Limb (tissue), 2 donors: ENCODE results near the gene PGP.
A peak's percentile ranks its signal among the peaks of the same experiment; 100 is the strongest.
"Not testable (repeated sequence)": the region's sequence is repeated elsewhere in the genome, so short reads cannot be mapped to it uniquely, and the experiment has no call there.

Experiments used
- DNase-seq, 2 donors: peaks; one replicate each; pipeline ENCODE4 v3.0.0-alpha.2; 2016; ENCODE audit errors: extremely low spot score in 2 of 2

The PGP gene, protein sequence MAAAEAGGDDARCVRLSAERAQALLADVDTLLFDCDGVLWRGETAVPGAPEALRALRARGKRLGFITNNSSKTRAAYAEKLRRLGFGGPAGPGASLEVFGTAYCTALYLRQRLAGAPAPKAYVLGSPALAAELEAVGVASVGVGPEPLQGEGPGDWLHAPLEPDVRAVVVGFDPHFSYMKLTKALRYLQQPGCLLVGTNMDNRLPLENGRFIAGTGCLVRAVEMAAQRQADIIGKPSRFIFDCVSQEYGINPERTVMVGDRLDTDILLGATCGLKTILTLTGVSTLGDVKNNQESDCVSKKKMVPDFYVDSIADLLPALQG

DNA sequence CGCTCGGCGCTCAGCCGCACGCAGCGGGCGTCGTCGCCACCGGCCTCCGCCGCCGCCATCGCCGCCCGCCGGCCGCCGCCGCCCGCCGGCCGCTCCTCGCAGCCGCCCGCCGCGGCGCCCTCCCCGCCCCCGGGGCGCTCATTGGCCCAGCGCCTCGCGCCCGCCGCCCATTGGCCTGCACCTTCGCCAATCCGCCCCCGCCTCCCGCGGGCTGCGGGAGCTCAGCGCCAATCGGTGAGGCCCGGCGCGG, at the start of gene PGP:
Gene PGP (minus strand): TSS at position 122 of the 250 bp plus-strand sequence. CDS start 63 bp downstream, at position 59.
- DNase-seq: no peak

DNA sequence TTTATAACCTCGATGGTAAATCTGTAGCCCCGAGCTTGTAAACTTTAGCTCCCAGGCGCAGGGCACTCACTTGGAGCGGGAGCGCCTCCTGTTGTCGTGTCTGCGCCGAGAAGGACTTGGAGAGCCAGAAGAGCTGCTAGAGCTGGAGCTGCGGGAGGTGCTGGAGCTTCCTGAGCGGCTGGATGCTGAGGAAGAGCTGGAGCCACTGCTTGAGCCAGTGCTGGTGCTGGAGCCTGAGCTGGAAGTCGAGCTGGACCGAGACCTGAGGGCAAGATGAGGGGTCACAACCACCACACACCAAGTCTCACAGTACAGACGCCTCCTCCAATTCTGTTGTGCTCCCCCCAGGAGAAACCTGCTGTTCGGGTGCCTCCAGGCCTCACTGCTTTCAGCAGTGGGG, 48.4 kb upstream of the PGP start:
- not testable (repeated sequence) for DNase-seq

DNA sequence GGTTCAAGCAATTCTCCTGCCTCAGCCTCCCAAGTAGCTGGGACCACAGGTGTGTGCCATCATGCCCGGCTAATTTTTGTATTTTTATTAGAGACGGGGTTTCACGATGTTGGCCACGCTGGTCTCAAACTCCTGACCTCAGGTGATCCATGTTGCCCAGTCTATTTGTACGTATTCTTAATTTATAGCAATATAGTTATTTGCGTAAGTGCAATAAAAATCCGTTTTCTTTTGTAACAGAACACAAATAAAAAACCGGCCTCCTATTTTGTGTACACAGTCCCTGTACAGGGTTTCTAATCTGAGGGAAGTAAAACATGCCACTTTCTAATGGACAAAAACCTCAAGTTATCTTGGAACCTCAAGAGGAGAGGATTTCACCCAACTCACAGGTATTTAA, 45.6 kb upstream of the PGP start:
- DNase-seq: no peak

DNA sequence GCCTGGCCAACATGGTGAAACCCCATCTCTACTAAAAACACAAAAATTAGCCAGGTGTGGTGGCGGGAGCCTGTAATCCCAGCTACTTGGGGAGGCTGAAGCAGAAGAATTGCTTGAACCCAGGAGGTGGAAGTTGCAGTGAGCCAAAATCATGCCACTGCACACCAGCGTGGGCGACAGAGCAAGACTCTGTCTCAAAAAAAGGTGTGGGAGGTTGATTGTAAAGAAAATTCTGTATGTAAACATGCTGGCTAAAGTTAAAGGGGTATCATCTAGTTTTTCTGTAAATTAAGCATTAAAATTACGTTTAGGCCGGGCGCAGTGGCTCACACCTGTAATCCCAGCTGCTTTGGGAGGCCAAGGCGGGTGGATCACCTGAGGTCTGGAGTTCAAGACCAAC, 43.9 kb upstream of the PGP start:
- DNase-seq: not testable (repeated sequence)

DNA sequence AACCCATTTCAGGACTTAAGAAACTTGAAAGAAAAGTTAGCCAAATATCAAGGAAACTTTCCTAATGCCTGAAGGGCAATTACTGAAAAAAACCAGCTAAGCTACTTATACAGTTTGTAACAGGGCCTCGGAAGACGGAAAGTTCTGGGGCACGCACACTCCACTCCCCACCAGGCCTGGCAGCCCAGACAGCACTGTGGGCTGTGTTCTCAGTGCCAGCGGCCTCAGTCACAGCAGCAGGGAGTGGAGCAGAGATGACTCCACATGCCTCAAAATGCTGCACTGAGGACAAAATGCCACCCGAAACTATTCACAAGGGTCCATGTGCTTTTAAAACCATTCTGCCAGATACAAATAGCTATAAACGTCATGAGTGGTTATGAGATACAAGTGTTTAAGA, 43.1 kb upstream of the PGP start:
- DNase-seq: no peak

DNA sequence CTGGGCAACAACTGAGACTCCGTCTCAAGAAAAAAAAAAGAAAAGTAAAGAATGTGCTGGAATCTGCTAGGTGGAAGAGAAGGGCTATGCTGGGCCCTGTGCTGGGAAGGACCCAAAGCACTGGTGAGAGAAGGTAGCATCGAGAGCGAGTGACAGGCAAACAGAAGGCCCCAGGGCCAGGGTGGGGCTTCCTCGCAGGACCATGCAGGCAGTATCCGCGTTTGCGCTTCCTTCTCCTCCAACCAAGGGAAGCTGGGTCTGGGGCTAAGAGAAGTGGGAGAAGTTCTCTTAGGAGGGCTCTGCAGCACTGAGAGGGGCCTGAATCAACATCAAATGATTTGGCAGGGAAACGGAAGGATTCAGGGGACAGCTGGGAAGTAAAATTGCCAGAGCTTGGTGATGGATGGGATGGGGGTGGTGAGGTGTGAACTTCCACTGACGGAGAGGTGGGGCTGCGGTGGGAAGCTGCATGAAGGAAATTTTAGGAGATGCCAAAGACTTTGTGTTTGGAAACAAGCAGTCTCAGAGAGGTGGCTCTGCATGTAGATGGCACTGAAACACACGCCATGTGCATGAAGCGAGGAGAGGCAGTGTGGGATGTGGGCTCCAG, 42.0 kb upstream of the PGP start:
- DNase-seq: no peak

DNA sequence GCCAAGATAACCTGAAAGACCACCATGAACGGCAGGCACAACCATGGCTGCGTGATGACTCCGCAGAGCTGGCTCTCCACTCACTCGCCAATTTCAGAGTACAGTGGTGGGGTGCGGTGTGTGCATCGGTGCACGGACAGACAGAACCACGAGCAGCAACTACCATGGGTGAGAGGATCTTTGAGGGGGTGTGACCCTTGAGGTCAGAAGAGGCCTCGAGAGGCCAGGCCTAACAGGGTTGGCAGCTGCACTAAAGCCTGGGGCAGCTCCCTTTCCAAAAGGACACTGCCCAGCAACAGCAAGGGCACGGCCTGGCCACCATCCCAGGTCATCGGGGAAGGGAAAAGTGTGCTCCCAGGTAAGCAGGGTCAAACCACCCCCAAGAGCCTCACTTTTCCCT, 38.7 kb upstream of the PGP start:
- DNase-seq: no peak

DNA sequence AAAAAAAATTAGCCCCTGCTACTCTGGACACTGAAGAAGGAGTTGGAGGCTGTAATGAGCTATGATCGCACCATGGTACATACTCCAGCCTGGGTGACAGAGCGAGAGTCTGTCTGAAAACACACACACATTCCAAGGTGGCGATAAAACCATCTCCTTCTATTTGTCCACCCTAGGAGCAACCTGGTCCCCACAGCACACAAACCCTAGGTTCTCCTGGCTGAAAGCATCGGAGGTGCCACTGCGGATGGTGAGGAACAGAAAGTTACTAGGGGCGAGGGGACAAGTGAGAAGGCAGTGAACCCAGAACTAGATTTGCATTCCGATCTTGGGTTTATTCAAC, 38.1 kb upstream of the PGP start:
- no peak for DNase-seq

DNA sequence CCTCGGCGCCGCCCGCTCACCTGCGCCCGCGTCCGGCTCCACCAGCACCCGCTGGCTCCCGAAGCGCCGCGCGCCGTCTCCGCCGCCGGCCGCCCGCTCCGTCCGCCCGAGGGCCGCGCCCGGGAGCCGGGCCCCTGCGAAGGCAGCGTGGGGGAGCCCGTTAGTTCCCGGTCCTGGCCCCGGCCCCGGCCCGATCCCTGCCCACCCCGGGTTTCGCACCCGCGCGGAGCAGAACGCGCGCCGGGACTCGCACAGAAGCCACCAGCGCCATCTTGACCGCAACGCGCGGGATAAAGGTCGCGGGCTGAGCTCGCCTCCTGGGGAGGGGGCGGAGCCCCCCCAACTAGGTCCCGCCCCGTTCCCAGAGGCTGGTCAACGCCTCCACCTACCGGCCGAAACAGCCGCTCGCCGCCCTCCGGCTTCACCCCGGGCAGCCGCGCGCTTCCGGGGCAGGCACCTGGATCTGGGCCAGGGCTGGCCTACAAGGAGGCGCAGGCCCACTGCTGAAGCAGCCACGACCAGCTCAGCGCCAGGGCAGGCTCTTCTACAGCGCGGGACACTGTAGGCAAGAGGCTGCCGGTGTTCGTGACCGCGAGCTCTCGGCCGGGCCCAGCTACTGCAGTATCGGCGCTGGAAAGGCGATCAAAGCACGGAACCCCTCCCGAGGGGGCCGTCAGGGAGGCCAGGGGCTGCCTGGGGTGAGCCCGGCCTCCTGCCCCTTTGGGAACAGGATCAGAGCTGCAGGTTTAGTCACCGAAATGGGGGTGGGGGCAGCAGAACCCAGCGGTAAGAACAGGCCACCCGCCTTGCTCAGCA, 36.9 kb upstream of the PGP start, which contains the start of gene ECI1:
Gene ECI1 (minus strand): TSS at position 292 of the 816 bp plus-strand sequence. CDS start 21 bp downstream, at position 271.
- peak; percentile 90 to 93 for DNase-seq

DNA sequence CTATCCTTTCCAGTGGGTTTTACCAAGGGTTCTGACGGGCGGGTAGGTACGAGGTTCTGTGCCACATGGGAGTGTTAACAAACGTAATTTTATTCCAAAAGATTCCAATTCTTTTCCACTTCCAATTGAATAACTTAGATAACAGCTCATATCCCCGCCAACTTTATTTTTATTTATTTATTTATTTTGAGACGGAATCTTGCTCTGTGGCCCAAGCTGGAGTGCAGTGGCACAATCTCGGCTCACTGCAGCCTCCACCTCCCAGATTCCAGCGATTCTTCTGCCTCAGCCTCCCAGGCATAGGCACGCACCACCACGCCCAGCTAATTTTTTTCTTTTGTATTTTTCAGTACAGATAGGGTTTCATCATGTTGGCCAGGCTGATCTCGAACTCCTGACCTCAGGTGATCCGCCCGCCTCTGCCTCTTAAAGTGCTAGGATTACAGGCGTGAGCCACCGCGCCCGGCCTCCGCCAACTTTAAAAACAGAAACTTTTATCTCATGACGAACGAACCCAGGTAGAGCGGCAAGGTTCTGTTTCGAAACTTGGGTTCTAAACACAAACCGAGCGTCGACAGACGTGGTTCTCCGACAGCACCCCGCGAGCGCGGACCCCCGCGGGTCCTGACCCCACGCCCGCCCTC, 36.1 kb upstream of the PGP start:
- no peak for DNase-seq

DNA sequence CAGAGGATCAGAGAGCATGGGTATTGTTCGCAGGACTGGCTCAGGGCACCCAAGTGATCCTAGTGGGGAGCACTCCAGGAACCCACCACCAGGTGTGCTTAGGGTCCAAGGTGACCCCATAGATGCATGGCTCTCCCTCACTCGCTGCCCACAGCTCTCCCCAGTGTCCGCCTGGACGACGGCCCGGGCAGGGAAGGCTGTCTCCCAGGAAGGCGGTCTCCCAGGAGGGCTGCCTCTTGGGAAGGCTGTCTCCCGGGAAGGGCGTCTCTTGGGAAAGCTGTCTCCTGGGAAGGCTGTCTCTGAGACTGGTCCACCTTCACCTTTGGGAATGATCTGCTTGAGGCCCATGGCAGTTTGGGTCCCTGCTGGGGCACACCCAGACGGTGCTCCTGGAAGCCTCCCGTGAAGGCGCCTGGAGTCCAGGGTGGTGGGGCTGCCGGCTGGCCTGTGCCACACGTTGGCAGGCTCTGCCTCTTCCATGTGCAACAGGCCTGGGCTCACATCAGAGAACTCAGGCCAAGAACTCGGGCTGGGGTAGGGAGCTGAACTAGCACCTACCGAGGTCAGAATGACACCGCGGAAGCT, 31.8 kb upstream of the PGP start:
- no peak for DNase-seq

DNA sequence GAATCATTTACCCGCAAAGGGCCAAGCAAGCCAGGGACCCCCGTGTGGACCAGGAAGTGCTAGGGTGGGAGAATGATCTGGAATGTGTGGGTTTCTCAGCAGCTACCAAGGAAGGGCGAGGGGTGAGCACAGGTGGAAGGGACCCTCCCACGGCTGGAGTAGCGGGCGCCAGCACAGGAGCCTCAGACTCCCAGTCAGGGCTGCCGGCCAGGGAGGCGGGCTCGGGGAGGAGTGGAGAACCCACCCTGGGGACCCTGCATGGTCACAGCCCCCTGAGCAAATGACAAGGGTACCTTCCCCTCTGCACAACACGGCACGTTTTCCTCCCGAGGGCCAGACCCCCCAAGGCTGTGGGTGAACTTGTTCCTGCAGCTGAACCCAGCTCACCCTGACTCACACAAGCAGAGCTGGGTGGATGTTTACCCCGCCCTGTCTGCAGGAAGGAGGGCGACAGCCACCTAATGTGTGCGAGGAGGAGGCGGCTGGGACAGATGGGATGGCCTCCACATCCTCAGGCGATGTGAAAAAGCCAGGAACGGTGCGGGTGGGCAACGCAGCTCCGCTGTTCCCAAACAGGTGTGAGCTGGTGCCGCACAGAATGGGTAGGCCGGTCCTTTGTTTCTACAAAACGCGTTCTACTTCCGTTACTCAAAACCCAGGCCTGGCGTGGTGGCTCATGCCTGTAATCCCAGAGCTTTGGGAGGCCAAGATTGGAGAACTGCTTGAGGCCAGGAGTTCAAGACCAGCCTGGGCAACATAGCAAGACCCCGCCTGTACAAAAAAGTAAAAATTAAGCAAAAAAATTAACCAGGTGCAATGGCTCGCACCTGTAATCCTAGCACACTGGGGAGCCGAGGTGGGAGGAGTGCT, 30.5 kb upstream of the PGP start:
- DNase-seq: no peak

DNA sequence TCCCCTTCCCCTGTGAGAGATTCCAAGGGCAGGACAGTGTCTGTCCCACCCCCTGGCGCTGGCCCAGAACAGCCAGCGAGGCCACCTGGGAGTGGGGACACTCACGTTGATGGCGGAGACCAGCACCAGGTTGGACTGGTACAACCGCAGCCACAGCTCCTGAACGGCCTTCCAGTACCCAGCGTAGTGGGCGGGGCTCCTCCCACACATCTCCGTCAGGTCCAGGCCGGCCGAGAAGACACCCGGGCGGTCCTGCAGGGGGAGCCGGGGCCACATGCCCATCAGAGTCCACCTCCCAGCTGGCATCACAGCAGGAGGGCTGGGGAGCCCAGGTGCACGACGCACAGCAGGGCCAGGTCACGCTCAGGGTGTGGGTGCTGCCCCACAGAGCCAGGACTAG, 29.7 kb upstream of the PGP start:
- DNase-seq: no peak

DNA sequence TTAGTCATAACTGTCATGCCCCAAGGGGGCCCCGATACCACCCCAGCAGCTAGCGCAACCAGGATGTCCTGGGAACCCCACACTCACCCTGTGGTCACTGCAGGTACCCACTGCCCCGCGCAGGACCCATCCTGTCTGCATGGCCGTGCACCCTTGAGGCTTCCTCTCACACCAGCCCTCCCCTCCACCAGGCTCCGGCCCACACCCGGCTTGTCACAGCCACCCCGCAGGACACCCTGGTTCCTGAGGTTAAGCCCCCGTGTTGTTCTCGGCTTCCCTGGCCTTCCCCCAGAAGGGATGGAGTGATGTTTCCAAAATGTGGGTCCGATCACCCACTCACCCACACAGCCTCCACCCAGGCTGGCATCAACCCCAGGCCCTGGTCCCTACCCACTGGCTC, 29.1 kb upstream of the PGP start:
- DNase-seq: no peak

DNA sequence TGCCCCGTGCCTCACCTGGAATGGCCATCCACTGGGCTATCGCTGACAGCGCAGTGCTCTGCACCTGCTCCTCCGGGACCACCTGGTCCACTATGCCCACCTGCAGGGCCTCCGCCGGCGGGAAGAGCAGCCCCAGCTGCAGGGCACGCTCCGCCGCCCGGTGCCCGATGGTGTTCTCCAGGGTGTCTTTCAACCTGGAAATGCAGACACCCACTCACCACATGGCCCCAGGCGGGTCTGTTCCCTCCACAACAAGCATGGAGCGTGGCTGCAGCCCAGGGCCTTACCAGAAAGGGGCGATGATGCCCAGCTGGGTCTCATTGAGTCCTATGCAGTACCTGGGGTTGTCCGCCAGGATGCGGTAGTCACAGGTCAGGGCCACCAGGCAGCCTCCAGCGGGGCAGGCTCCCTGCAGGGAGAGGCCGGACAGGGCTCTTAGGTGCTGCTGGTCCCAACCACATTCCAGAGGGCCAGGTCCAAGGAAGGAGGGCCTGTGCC, 28.4 kb upstream of the PGP start:
- DNase-seq: no peak

DNA sequence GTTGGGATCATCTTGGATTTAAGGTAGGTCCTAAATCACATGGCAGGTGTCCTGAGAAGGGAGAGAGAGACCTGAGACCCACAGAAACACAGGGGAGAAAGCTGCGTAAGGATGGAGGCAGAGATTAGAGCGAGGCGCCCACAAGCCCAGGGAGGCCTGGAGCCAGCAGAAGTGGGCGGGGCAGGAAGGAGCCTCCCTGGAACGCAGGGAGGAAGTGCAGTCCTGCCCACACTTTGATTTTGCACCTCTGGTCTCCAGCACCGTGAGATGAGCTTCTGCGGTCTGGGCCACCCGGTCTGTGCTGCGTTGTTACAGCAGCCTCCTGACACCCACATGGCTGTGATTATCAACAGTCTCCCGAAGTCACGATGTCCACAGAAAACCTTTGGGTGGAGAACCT, 28.0 kb upstream of the PGP start:
- no peak for DNase-seq

DNA sequence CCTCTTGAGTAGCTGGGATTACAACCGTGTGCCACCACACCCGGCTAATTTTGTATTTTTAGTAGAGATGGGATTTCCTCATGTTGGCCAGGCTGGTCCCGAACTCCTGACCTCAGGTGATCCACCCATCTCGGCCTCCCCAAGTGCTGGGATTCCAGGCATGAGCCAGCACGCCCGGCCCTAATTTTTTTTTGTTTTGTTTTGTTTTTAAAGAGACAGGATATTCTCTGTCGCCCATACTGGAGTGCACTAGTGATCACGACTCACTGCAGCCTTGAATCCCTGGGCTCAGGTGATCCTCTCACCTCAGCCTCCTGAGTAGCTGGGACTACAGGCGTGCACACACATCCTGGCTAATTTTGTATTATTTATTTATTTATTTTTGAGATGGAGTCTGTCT, 25.7 kb upstream of the PGP start:
- not testable (repeated sequence) for DNase-seq

DNA sequence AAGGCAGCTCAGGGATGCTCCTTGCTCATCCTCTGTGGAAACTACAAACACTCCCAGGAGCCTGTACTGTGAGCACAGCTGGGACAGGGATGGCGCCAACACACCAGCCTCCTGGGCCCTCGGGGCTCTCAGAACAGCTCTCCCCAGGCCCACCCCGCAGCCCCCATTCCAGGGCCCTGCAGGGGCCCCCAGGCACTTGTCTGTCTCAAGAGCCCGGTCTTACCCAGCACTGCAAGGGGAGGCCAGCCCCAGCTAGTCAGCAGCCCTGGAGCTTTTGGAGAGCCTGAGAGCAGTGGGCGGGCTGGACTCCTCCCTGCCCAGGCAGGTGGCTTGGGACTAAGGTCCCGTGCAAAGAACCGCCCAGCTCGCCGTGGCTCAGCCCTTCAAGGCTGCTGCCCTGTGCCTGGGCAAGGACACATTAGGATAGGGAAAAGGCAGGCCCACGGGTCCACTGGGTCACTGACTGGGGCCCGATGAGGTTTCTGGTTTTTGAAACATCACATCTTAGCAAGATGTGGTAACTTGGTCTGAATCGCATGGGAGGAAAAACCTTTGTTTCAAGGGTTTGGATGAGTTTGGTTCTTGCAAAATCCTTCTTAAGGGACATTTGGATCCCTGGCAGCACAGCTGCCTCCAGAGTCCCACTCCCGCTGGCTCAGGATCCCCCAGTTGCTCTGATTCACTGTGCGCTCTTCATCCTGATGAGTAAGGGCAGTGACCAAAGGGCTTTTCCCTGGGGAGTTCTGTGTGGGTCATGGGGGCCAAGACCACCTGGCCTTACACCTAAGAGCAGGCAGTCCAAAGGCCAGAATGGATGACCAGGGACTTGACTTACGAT, 24.4 kb upstream of the PGP start:
- DNase-seq: no peak

DNA sequence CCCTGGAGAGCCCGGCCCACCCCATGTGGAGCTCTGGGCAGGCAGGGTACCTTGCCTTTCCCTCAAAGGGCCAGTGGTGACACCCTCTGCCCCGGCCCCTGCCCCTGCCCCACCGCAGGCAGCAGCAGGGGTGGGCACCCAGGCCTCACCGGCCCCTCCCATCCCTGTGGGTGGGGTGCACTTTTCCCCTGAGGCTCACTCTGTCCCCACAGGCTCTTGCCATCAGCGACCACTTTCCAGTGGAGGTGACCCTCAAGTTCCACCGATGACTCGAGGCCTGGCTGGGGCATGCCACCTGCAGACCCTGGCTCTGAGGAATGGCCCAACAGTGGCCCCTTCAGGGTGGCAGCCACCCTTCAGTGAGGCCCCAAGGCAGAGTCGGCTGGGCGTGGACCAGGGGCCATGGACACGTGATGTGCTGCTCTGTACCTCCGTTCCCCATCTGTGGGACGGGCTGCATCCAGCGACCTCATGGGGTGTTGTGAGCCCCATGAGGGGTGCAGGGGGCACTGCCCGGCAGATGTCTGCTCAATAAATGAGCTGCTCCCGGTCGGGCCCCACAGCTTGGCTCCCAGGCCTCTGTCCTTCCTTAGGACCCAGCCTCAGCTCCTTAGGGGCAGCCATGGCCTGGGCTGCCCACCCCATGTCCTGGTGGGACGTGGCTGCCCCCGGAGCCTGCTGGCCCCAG, 23.7 kb upstream of the PGP start:
- DNase-seq: no peak
